ENCODE measurements around the gene GAD2.

GAD2 gene

DNA sequence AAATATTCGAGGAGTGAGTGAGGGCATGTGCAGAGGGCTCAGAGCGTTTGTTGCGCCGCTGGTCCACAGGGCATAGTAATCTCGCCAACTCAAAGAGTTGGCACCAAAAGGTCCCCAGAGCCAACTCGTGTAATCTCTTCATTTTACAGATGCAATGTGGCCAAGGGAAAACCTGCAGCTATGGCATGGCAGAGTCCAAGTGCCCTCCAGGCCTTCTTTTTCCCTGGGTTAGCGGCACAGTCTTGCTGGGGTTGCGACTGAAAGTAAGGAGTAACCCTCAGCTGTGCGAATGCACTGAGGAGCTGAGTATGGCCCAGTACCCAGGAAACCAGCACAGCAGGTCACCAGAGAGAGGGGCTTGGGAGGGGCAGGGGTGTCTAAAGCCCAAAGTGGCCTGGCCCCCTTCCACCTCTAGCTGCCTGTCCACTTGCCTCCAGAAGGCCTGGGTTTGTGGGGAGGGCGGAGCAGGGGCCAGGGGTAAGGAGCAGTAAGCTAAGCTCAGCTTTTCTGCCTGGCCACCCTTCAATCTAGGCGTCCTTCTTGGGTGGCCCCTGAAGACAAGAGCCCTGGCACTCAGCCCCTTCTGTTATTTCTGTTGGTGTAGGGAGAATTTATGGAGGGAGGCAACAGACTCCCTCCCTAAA lies 3.3 kb upstream of the GAD2 start:
- POLR2A ChIA-PET = no interaction called here
- no peak for DNase-seq (ENCODE audit: extremely low spot score)
- TF ChIP-seq, protein P1, sequence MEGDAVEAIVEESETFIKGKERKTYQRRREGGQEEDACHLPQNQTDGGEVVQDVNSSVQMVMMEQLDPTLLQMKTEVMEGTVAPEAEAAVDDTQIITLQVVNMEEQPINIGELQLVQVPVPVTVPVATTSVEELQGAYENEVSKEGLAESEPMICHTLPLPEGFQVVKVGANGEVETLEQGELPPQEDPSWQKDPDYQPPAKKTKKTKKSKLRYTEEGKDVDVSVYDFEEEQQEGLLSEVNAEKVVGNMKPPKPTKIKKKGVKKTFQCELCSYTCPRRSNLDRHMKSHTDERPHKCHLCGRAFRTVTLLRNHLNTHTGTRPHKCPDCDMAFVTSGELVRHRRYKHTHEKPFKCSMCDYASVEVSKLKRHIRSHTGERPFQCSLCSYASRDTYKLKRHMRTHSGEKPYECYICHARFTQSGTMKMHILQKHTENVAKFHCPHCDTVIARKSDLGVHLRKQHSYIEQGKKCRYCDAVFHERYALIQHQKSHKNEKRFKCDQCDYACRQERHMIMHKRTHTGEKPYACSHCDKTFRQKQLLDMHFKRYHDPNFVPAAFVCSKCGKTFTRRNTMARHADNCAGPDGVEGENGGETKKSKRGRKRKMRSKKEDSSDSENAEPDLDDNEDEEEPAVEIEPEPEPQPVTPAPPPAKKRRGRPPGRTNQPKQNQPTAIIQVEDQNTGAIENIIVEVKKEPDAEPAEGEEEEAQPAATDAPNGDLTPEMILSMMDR (IDR thresholded peaks at IDR 0.05; ENCODE audit: control extremely low read depth, extremely low read depth, low read depth, missing control alignments) = no peak
- CTCF ChIA-PET = interaction anchor here (1.2 to 1.5 kb wide), 3 partner anchors 10 to 338 kb away, joined by 3 read pairs; no protein-coding TSS in a partner anchor

- CTCF ChIA-PET = interaction anchor here (1.2 to 1.5 kb wide), 2 partner anchors 20 to 338 kb away, joined by 3 read pairs; no protein-coding TSS in a partner anchor
Measured at GRCh38 chr10:26214004-26214403, 2.6 kb upstream of the GAD2 start.

DNA sequence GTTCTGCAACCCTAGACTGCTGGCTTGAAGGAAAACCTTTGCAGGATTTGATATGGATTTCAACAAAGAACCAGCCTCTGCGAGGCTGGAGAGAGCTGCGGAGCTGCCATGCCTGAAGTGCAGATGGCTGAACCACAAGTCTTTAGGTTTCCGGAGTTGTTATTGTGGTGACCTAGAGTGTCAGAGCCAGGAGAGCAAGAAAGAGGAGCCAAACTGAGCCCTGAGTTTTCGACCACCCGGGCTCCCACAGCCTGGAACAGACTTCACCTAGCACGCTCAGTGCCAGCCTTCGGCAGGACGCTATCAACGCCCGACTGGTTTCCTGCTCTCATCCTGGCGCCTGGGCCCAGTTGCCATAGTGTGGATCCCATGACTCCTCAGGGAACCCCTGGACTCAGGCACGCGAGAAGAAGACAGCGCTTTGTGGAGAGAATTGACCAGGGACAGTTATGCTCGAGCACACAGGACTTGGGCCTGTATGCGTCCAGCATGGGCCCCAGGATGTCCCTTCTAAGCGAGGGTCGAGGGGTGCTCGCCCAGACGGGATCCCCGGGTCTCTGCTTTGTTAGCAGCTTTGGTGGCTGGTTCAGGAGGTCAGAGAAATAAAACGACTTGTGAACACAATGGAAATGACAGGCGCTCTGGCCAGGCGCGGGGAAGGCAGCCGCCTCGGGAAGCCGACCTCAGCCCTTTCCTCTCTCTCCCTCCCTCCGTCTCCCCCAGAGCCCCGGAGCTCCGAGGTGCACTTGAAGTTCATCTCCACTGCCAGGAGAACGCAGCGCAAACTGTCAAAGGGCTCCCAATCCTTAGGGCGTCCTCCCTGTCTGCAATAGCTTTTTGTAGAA lies 1.8 kb upstream of the GAD2 start:
- CTCF ChIA-PET = interaction anchor here (1.2 to 1.5 kb wide), 2 partner anchors 21 to 339 kb away, joined by 3 read pairs; no protein-coding TSS in a partner anchor
- TF ChIP-seq, protein P1 (IDR thresholded peaks at IDR 0.05; ENCODE audit: control extremely low read depth, extremely low read depth, low read depth, missing control alignments) = no peak
- POLR2A ChIA-PET = no interaction called here
- no peak for DNase-seq (ENCODE audit: extremely low spot score)

More at GRCh38 chr10:26214004-26214403, 2.6 kb upstream of the GAD2 start:
- POLR2A ChIA-PET = no interaction called here
- no peak for DNase-seq (ENCODE audit: extremely low spot score)
- TF ChIP-seq, protein P1 (IDR thresholded peaks at IDR 0.05; ENCODE audit: control extremely low read depth, extremely low read depth, low read depth, missing control alignments) = no peak

- POLR2A ChIA-PET = no interaction called here
- CTCF ChIA-PET = interaction anchor here (1.3 kb wide), 1 partner anchor 340 kb away, joined by 3 read pairs; no protein-coding TSS in a partner anchor
- no peak for DNase-seq (ENCODE audit: extremely low spot score)
- TF ChIP-seq, protein P1 (IDR thresholded peaks at IDR 0.05; ENCODE audit: control extremely low read depth, extremely low read depth, low read depth, missing control alignments) = no peak
Measured at GRCh38 chr10:26215396-26215934, 1.1 kb upstream of the GAD2 start.

- peak; percentile 27 for DNase-seq (ENCODE audit: extremely low spot score)
- ChIA-PET CTCF (interaction anchor here (1.3 kb wide), 1 partner anchor 341 kb away, joined by 3 read pairs; no protein-coding TSS in a partner anchor), POLR2A (no interaction called here)
- TF ChIP-seq, protein P1 (IDR thresholded peaks at IDR 0.05; ENCODE audit: control extremely low read depth, extremely low read depth, low read depth, missing control alignments) = no peak
Measured at GRCh38 chr10:26215935-26216584, 514 bp upstream of the GAD2 start.
